ENCODE results near the gene WNT5B.

GRCh38 chr12:1605129-1606020 lies 23.7 kb upstream of the WNT5B start:
- TF ChIP-seq CTCF (IDR thresholded peaks at IDR 0.05; ENCODE audit: insufficient read depth, low read length, poor library complexity, severe bottlenecking), result peak; percentile 68
- TF ChIP-seq EZH2phosphoT487 (conservative IDR thresholded peaks at IDR 0.05; ENCODE audit: low read length), result no peak
